GM18907 (cell line): ENCODE results near the gene EFL1.

ENCODE experiments used
- ATAC-seq: cut with Tn5 transposase; IDR thresholded peaks from one replicate; pipeline ENCODE4 v1.9.1; 2021; ENCODE audit warnings: mild to moderate bottlenecking, moderate library complexity; ENCODE audit not compliant: unreplicated experiment

EFL1 gene

DNA sequence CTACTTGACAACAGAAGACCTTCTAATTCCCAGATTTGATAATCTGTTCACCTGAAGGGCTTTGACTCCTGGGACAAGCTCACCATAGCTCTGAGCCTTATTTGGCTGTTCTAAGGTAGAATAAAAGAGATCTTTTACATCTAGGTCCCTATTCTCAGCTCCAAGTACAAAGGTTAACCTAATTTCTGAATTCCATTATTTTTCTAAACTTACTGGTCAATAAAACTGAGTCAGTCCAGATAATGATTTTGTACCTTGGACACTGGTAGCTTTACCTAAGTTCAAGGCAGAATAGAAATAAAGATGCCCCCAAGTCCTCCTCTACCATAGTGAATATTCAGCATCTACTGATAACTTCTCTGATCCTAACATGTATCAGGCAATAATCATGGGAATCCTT is 135.0 kb downstream of the EFL1 start:
- no peak for ATAC-seq

DNA sequence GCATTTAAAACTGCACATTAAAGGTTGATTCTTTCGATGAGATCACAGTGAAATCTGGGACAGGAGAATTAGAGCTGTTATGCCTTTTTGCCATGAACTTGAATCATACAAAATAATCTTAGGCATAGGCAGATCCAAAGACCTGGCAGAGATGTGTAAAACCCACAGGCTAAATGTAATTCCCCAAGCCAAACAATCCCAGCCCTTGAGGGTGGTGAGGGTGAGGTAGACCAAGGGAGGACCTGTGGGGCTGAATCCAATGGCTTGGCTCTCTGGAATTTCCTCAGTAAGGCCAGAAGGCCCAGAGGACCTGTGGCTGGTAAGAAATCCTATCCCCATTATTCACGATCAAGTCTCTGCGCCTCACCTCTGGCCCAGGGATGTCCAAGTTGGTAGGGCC is 136.2 kb downstream of the EFL1 start:
- no peak for ATAC-seq

DNA sequence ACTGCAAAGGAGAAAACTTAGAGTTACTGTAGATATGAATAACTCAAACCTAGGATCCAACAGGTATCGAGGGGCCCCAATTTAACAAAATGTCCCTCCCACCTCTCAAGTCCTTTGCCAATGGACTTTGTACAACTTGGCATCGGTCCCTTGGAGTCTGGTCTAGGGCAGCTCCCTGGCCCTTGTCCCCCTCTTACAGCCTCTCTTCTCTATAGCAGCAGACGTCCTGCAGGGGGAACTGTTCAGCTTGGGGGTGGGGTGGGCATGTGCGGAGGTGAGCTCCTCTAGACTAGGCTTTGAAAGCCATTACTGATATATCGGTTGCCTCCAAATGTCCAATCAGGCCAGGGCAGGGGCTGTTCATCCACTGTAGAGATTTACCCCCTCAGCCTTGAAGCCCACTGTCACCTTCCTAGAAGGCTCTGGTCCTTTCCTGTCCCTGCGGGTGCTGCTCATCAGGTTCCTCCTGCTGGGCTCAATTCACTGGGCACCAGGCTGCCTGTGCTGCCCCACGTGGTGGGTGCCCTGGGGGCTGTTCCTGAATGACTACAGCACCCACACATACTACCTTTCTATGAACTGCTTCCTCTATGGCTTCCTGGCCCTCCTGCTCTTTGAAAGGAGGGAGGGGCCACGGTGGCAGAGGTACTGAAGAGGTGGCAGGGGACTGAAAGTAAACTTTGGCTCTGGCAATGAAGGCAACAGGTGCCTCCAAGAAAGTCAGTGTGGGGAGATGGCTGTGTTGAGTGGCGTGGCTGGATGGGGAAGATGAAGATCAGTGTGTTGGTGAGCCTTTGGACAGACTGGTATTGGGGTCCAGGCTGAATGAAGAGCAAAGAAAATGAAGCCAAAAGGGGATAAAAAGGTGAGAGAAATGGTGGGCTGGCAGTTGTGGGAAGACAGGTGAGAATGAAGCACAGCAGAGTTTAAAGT is 137.9 kb downstream of the EFL1 start:
- ATAC-seq: no peak

DNA sequence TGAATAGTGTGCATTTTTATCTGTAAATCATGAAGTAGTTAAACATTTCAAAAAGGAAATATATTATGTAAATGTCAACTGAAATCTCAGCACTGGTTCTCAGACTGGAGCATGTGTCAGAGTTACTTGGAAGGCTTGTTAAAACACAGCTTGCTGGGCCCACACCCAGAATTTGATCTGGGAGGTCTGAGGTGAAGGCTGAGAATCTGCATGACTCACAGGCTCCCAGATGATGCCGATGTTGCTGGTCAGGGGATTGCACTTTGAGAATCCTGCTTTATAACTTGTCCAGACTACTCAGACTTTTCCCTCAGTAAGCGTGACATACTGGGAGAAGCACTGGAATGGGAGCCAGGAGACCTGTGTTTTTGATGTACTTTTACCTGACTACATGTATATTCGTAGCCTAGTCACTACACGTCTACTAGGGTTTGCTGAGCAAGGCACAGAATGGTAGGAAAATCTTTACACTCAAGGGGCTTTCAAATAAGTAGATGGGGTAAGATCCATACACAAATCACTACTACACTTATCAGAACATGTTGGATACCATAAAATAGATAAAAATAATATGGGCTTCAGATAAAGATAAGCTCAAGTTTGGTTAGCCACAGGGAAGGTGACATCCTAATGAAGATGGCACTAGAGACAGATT is 139.7 kb downstream of the EFL1 start:
- no peak for ATAC-seq

DNA sequence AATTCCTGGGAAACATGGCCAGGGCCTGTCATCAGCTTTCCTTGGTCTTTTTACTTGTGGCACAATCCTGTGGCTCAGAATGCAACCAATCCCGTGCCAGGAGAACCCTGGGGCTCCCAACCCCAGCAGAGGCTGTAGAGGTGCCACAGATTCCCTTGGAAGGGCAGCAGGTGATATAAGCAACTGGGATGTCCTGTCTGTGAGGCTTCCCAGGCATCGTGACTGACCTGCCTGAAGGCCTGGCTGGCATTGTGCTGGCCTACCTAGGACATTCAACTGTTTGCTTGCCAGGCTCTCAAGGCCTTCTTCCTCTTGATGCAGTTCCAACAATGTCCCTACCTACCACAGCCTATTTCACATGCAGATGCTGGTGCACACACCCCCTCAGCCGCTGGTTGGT is 144.5 kb downstream of the EFL1 start:
- ATAC-seq: no peak

DNA sequence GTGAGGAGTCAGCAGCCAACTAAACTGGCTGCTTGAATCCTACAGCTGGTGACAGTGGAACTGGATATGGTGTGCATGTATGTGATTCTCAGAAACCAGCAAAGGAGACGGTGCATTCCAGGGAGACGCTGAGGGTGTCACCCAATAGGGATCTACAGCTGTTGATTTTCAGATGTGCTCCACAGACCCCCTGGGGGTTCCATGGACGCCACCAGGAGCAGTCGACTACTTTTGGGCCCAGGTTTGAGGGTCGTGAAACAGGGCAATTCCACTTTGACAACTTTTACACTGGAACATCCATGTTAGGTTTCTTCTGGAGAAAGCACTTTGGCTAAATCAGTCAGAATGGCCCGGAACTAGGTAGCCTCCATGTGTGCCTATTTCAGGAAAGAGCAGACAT is 145.2 kb downstream of the EFL1 start:
- ATAC-seq: no peak

DNA sequence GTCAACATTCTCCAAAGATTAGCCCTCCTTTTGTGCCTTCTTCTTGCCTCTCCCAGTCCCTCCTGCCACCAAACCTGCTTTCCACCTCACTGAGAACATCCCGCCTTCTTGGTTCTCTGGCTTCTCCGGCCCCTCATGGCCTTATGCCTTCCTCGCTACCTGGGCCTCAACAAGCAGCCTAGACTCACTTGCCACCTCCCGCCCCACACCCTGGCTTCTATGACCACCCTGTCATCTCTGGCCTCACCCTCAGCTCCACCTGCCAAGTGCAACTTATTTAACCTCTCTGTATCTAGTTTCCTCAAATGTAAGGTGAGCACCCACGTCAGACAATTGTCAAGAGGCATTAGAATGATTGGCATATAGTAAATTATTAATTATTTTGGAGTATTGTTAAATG is 147.9 kb downstream of the EFL1 start:
- ATAC-seq: no peak

DNA sequence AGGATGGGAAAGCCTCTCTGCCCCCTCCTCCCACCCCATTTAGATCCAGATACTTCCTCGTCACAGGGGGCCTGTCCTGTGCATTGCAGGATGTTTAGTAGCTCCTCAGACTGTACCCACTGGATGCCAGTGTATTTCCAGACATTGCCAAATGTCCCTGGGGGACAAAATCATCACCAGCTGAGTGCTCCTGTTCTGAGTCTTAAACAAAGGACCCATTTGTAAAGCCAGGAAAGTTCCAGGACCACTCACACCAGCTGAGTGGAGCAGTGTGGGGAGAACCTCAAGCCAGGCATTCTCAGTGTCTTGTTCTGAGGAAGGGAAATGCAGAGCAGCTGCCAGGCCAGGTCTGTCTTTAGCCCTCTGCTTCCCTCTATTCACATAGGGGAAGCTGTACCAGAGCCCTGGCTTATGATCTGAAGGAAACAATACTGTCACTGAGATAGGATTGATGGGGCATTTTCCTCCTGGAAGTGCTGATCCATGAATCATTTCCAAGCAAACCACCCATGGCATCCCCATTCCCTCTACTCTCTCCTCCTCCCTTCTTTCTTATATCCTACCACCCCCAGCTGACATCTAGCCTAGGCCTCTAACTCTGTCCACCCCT is 149.3 kb downstream of the EFL1 start:
- no peak for ATAC-seq

DNA sequence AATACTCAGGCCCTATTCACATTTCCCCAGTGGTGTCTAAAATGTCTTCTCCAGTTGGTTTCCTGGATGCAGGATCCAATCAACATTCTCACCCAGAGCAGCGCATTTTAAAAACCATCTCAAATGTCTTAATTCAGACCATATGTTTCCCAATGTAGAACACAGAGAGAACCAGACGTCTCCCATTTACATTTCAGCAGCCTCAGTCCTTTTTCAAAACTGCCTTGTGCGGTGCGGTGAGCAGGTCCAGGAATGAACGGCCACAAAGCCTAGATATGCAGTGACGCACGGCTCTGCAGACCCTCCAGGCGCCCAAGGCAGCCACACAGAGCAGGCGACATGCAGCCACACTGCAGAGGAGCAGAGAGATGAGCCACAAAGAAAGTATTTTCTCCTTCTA is 150.6 kb downstream of the EFL1 start:
- no peak for ATAC-seq

DNA sequence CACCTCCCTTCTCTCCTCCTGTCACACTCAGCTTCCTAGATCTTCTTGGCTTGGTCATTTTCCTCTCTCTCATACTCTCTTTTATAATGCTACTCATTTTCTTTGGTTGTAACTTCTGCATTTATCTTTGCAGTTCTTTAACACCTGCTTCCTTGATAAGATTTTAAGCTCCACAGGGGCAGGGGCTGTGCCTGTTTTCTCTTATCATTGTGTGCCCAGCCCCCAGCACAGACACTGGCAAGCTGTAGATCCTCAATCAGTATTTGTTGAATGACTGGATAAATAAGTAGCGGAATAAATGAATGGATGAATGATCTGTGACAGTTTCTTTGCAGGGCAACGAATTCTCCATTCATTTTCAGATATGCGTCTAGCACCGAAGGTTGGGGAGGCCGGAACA is 152.4 kb downstream of the EFL1 start:
- ATAC-seq: no peak

DNA sequence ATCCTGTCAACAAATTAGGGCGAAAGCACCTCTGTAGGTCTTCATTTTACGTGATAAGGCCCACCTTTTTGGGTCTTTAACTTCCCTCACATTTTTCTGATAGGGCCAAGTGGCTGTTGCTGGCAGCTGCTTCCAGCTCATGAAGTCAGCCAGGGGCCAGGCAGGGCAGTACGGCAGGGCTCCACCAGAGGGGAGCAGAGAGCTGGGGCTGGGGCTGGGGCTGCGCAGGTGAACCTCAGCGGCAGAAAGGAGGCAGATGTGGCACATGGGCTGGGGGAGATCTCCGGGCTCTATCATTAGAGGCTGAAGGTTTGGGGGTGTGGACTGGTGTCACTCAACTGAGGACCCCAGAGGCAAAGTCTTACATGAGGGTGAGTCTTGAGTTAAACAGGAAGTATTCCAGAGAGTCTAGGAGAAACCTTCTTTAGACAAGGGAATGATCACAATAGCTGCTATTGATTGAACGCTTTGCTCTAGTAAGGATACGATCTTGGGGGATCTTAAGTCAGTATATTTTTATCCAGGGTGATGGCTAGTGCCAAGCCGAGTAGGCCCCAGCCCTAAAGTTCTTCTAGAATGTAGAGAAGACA is 153.9 kb downstream of the EFL1 start:
- ATAC-seq: peak; percentile 82

DNA sequence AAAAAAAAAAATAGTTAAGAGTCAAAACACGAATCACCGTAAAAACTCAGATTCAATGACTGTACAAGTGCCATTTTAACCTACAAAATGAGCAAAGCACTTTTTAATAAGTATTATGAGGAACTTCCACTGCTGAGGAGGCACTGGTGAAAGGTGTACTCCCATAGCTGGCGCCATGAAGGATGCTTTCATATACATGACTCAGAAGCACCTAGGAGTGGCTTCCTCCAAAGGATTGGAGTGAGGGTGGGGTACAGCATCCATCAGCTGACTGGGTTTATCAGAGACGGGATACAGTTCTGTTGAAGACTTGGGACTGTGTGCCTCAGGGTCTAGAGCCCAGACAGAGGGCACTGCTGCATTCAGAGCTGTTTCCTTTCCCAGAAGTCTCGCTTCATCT is 155.9 kb downstream of the EFL1 start:
- no peak for ATAC-seq

DNA sequence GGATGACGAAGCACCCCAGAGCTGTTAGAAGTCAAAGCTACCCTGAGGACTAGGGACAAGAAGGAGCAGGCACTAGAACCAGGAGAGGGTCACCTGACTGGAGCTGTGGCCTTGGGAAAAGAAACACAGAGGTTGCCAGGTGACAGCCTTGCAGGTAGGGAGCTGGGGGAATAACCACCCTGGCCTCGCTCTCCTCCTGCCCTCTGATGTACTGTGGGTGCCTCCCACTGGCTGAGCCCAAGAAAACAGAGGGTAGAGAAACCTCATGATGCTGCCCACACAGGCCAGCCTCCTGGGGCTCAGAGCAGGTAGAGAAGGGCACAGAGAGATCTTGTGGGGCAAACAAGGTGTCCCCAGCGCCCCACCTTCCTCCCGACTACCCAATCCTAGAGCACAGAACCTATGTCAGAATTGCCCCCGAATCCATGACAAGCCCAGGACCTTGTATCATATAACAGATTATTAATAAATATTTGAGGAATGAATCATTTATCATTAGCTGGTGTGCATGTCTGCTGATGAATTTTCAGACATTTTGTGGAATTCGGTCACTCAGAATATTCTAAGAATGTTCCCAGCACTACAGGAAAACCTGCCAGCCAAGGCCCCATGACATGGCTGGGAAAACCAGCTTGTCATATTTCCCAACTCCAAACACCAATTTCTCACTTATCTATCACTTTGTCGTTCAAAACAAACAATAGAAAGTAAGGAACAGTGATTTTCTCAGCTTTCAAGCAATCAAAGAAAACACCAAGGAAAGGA is 156.9 kb downstream of the EFL1 start:
- ATAC-seq: no peak

DNA sequence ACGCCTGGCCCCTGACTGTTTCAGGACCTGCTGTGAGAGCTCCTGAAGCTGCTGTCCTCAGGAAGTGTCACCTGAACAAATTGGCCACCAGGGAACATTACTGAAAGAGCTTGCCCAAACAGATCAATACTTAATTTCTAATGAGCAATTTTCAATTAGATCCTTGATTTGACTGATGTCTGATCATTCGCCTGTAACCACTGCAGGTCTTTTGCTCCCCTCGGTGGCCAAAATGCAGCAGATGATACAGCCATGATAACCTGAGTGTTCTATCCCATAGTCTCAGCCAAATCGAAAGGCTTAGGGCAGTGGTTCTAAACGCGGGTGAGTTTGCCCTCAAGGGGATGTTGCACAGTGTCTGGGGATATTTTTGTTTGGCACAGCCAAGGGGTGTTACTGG is 159.1 kb downstream of the EFL1 start:
- ATAC-seq: no peak

DNA sequence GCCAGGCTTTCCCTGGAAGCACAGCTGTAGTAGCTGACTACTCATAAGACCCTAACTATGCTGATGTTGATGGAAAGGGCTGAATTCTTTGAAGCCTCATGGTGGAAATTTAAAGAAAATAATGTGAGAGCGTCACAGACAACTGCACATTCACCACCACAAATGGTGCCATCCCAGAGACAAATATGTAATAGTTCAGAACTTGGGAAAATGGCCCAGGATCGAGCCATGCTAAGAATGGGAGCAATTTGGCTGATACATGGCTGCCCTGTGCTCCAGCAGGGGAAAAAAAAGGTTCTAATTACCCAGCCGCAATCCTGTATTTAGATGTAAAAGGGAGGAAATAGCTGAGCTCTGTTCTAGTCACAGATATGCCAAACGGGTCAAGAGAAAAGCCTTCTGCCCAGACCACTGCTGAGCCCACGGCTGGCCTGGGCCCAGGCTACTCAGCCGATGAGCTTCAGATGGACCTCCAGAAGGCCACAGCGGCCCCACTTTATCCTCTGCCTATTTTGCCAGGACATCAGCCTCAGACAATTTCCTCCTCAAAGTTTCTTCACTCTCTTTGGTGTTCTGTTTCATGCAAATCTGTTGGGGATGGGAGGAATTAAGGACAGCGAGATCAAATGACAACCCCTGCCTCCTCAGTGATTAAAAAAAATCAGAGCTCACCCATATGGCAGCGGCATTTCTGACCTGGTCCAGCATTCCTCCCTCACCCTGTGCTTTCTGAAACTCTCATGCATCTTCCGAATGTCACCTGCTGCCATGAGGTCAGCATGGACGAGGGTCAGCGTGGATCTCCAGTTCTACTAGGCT is 162.2 kb downstream of the EFL1 start:
- no peak for ATAC-seq

DNA sequence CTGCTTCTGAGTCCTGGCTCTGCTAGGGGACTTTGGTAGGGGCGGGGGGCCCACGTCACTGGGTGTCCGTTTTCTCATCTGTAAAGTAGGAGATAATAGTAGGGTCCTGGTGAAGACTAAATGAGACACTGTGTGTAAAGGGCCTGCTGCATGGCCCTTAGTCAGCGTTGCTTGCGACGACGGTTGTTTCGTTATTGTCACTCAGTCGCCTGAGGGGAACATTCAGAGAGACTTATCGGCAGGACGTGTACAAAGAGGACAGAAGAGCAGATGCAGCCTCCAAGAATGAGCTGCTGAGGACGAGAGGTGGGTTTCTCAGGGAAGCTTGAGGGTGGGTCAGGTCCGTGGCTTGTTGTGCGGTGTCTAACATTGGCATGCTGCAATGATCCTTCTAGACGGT is 163.9 kb downstream of the EFL1 start:
- no peak for ATAC-seq

DNA sequence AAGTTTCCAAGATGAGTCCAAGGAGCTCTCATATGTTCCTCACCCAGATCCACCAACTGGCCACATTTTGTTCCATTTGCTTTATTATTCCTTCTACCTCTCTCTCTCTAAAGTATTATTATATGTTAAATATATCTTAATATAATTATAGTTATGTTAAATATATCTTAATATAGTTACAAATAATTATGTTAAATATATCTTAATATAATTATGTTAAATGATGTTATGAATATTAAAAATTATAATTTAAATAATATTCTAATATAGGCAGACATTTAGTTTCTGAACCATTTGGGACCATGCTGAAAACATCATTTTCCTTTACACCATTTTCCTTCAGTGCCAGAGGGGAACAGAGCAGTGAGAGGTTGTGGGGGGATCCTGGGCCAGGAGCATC is 166.7 kb downstream of the EFL1 start:
- ATAC-seq: no peak

DNA sequence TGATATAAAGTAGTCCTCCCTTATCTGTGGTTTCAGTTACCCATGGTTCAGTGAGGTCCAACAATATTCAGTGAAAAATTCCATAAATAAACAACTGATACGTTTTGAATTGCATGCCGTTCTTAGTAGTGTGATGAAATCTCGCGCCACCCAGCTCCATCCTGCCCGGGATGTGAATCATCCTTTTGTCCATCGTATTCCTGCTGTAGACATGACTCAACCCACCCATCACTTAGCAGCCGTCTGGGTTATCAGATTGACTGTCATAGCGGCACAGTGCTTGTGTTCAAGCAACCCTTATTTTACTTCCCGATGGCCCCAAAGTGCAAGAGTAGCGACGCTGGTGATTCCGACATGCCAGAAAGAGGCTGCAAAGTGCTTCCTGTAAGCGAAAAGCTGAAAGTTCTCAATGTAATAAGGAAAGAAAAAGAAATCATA is 168.7 kb downstream of the EFL1 start:
- no peak for ATAC-seq

DNA sequence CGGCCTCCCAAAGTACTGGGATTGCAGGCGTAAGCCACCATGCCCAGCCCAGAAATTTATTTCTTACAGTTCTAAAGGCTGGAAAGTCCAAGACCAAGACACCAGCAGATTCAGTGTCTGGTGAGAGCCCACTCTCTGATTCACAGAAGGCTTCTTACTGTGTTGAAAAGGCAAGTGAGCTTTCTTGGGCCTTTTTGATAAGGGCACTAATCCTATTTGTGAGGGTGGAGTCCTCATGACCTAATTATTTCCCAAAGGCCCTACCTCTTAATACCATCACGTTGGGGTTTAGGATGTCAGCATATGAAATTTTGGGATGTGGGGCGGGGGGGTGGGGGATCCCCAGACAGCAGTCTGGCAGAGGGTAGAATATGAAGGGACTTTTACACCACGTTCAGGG is 169.2 kb downstream of the EFL1 start:
- ATAC-seq: no peak

DNA sequence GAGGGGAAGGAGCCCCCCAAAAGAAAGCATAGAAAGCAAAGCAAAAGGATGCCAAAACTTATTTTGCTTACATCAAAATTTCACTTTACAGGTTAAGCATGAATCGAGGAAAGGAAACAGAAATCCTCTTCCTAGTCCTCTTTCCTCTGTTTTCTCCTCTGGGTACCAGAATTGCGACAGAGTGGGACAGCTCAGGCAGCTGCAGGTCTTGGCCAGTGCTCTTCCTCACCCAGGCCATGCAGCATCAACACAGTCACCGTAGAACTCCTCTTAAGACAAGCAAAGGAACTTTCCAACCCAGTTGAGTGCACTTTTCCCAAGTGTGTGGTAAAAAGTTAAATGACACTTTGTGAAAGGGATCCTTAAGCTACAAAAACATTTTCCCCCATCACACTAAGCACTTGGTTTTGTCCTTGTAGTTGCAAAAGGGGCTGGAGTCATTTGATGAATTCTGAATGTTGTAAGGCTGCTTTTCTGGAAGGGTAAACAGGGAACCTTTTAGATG is 170.8 kb downstream of the EFL1 start:
- ATAC-seq: no peak
